DND-41 (cell line): ENCODE measurements around the gene RPH3AL.
"Not testable (repeated sequence)": the region's sequence is repeated elsewhere in the genome, so short reads cannot be mapped to it uniquely, and the experiment has no call there.

Experiments used
- CTCF ChIP-seq: IDR thresholded peaks from 2 replicates; pipeline ENCODE4 v1.5.1; 2012; ENCODE audit warnings: borderline replicate concordance, low read length, moderate library complexity, mild to moderate bottlenecking; ENCODE audit not compliant: poor library complexity, severe bottlenecking; ENCODE audit errors: extremely low read depth
- EZH2 ChIP-seq: IDR thresholded peaks from 3 replicates; pipeline ENCODE4 v1.6.1; 2012; ENCODE audit warnings: borderline replicate concordance, low read depth, mild to moderate bottlenecking, moderate library complexity, low read length, inconsistent platforms; ENCODE audit not compliant: severe bottlenecking

- TF ChIP-seq CTCF, EZH2: not testable (repeated sequence)
Measured at GRCh38 chr17:234994-235830, 117.4 kb downstream of the RPH3AL start.
